H1 (cell line): ENCODE measurements around the gene SEL1L2. TPM values are rescaled to one million over a fixed set of nuclear protein-coding genes. Genes with fewer than 3 reads are reported as not detected.

Experiments
- CTCF ChIA-PET: fragments of 300-600 bp; sonication (Branson Sonifier 250); formaldehyde crosslinking; loops from one replicate; lab custom pipeline; 2021; ENCODE audit not compliant: partially characterized antibody; lab: Charles Lee
- POLR2A ChIA-PET: fragments of 300-600 bp; sonication (Branson Sonifier 250); formaldehyde crosslinking; loops from one replicate; lab custom pipeline; 2021; ENCODE audit warnings: inconsistent platforms; ENCODE audit not compliant: partially characterized antibody; lab: Charles Lee
- DNase-seq, 2 experiments: peaks; one replicate each; pipeline versions ENCODE4 v3.0.0 to v3.0.0-alpha.2; 2010 to 2022; ENCODE audit warnings: low spot score in 2 of 2, low read depth in 1 of 2, mixed read lengths in 1 of 2
- FAIRE-seq: peaks from 2 replicates; lab custom pipeline; 2011; peaks lifted over from hg19 to GRCh38; lab: Jason Lieb, UNC
- H2AFZ ChIP-seq: 2 replicates; pipeline ENCODE4 v1.8.1; 2012; ENCODE audit warnings: low read length, inconsistent platforms
- H2AK5ac ChIP-seq: 2 replicates; pipeline ENCODE4 v1.6.1; 2013; ENCODE audit warnings: low read depth, low read length
- H2BK120ac ChIP-seq: replicated peaks from 2 replicates; pipeline ENCODE3; 2013; ENCODE audit warnings: low read depth, low read length, inconsistent platforms
- H2BK12ac ChIP-seq: 2 replicates; pipeline ENCODE4 v1.6.1; 2013; ENCODE audit warnings: low read depth, low read length
- H2BK15ac ChIP-seq: 2 replicates; pipeline ENCODE4 v1.6.1; 2013; ENCODE audit warnings: low read length
- H2BK20ac ChIP-seq: 2 replicates; pipeline ENCODE4 v1.6.1; 2013; ENCODE audit warnings: low read length
- H2BK5ac ChIP-seq: 2 replicates; pipeline ENCODE4 v1.6.1; 2013; ENCODE audit warnings: low read depth, low read length
- H3K14ac ChIP-seq: 2 replicates; pipeline ENCODE4 v1.6.1; 2013; ENCODE audit warnings: inconsistent platforms; ENCODE audit not compliant: insufficient read length
- H3K18ac ChIP-seq: 2 replicates; pipeline ENCODE4 v1.6.1; 2013; ENCODE audit warnings: low read length; ENCODE audit errors: extremely low read depth
- H3K23ac ChIP-seq: 2 replicates; pipeline ENCODE4 v1.6.1; 2013; ENCODE audit warnings: inconsistent platforms; ENCODE audit not compliant: insufficient read length
- H3K23me2 ChIP-seq: 2 replicates; pipeline ENCODE4 v1.6.1; 2013; ENCODE audit warnings: low read depth, low read length
- H3K27ac ChIP-seq: 2 replicates; pipeline ENCODE4 v1.6.1; 2011; ENCODE audit warnings: low read depth, low read length, inconsistent platforms
- H3K27me3 ChIP-seq, 4 experiments: replicated peaks in 1 of 4; 1 replicate in 1 of 4; 2 replicates in 3 of 4; pipeline versions ENCODE4 v1.6.1 to v1.8.1; 2011 to 2013; ENCODE audit warnings: low read length in 3 of 4, mild to moderate bottlenecking in 3 of 4, inconsistent platforms in 2 of 4, mixed read lengths in 2 of 4, moderate library complexity in 1 of 4; ENCODE audit not compliant: control insufficient read depth in 3 of 4, insufficient read depth in 3 of 4; ENCODE audit errors: extremely low read depth in 1 of 4
- H3K36me3 ChIP-seq, 4 experiments: 2 replicates each; pipeline versions ENCODE4 v1.6.1 to v1.8.1; 2011 to 2013; ENCODE audit warnings: mild to moderate bottlenecking in 4 of 4, low read length in 3 of 4, moderate library complexity in 2 of 4, control low read depth in 1 of 4, inconsistent platforms in 1 of 4; ENCODE audit not compliant: insufficient read depth in 4 of 4, control insufficient read depth in 2 of 4
- H3K4ac ChIP-seq: replicated peaks from 2 replicates; pipeline ENCODE3; 2013; ENCODE audit warnings: low read length, low read depth, mixed read lengths, inconsistent platforms; ENCODE audit not compliant: insufficient read length
- H3K4me1 ChIP-seq, 4 experiments: replicated peaks in 1 of 4; 1 replicate in 1 of 4; 2 replicates in 3 of 4; pipeline versions ENCODE4 v1.6.1 to v1.8.1; 2011 to 2013; ENCODE audit warnings: low read length in 3 of 4, inconsistent platforms in 2 of 4, mixed read lengths in 1 of 4; ENCODE audit not compliant: insufficient read depth in 4 of 4, control insufficient read depth in 3 of 4
- H3K4me2 ChIP-seq, 2 experiments: 2 replicates each; pipeline versions ENCODE4 v1.6.1 to v1.8.1; 2011 to 2013; ENCODE audit warnings: low read depth in 2 of 2, low read length in 2 of 2, control low read depth in 1 of 2, inconsistent platforms in 1 of 2, mild to moderate bottlenecking in 1 of 2; ENCODE audit not compliant: insufficient read depth in 1 of 2
- H3K4me3 ChIP-seq, 4 experiments: fragments of 200-600, 300-600 bp in 1 of 4; sonication (generic), shearing (Covaris generic), sonication (Bioruptor Twin) in 1 of 4; 2 replicates each; pipeline versions ENCODE4 v1.5.1 to v1.8.1; 2011 to 2016; ENCODE audit warnings: low read length in 4 of 4, low read depth in 3 of 4, control low read depth in 2 of 4, inconsistent platforms in 2 of 4, mild to moderate bottlenecking in 2 of 4, mixed read lengths in 1 of 4, moderate library complexity in 1 of 4; ENCODE audit not compliant: insufficient read depth in 2 of 4; ENCODE audit errors: extremely low read depth in 1 of 4
- H3K56ac ChIP-seq: replicated peaks from 2 replicates; pipeline ENCODE3; 2013; ENCODE audit warnings: low read depth, mild to moderate bottlenecking, mixed read lengths, low read length, inconsistent platforms; ENCODE audit not compliant: insufficient read length
- H3K79me1 ChIP-seq: 2 replicates; pipeline ENCODE4 v1.6.1; 2013; ENCODE audit warnings: low read depth, low read length, control low read depth
- H3K79me2 ChIP-seq, 2 experiments: 2 replicates each; pipeline versions ENCODE4 v1.6.1 to v1.8.1; 2012 to 2013; ENCODE audit warnings: low read length in 2 of 2, mild to moderate bottlenecking in 2 of 2, inconsistent platforms in 1 of 2; ENCODE audit not compliant: insufficient read depth in 2 of 2, control insufficient read depth in 1 of 2
- H3K9ac ChIP-seq, 4 experiments: replicated peaks in 1 of 4; 1 replicate in 1 of 4; 2 replicates in 3 of 4; pipeline versions ENCODE4 v1.6.1 to v1.8.1; 2011 to 2013; ENCODE audit warnings: low read depth in 3 of 4, low read length in 3 of 4, control low read depth in 2 of 4, mild to moderate bottlenecking in 2 of 4, moderate library complexity in 2 of 4, inconsistent platforms in 1 of 4; ENCODE audit errors: extremely low read depth in 1 of 4
- H3K9me3 ChIP-seq, 2 experiments: 2 replicates each; pipeline versions ENCODE4 v1.6.1 to v1.8.1; 2012 to 2013; ENCODE audit warnings: mild to moderate bottlenecking in 2 of 2, moderate library complexity in 2 of 2, control low read depth in 1 of 2, inconsistent platforms in 1 of 2, low read depth in 1 of 2, low read length in 1 of 2, mixed read lengths in 1 of 2; ENCODE audit not compliant: insufficient read depth in 2 of 2
- H4K20me1 ChIP-seq, 2 experiments: replicated peaks in 1 of 2; 2 replicates each; pipeline versions ENCODE3 to v1.8.1; 2011 to 2013; ENCODE audit warnings: inconsistent platforms in 2 of 2, low read length in 2 of 2, mild to moderate bottlenecking in 1 of 2; ENCODE audit not compliant: insufficient read depth in 2 of 2, control insufficient read depth in 1 of 2
- H4K5ac ChIP-seq: 2 replicates; pipeline ENCODE4 v1.6.1; 2013; ENCODE audit warnings: low read length, low read depth, mixed read lengths, inconsistent platforms; ENCODE audit not compliant: insufficient read length
- H4K8ac ChIP-seq: 2 replicates; pipeline ENCODE4 v1.8.0; 2013; ENCODE audit warnings: mild to moderate bottlenecking, moderate library complexity, low read length, inconsistent platforms; ENCODE audit not compliant: insufficient read depth; ENCODE audit errors: extremely low read depth
- H4K91ac ChIP-seq: replicated peaks from 2 replicates; pipeline ENCODE3; 2013; ENCODE audit warnings: low read length, mixed read lengths, inconsistent platforms; ENCODE audit not compliant: insufficient read length
- CTBP2 ChIP-seq: IDR thresholded peaks from 2 replicates; pipeline ENCODE4 v1.7.0; 2011; ENCODE audit warnings: borderline replicate concordance, mild to moderate bottlenecking, moderate library complexity, mixed read lengths, low read length; ENCODE audit not compliant: insufficient read depth, insufficient read length
- FOSL1 ChIP-seq: IDR thresholded peaks from 2 replicates; pipeline ENCODE4 v1.6.1; 2011; ENCODE audit warnings: mild to moderate bottlenecking, low read depth, low read length, moderate library complexity; ENCODE audit not compliant: insufficient read depth
- JUN ChIP-seq: IDR thresholded peaks from 2 replicates; pipeline ENCODE4 v1.6.1; 2011; ENCODE audit warnings: low read depth, mild to moderate bottlenecking, improper control_type of control experiment, low read length
- SIRT6 ChIP-seq: IDR thresholded peaks from one replicate; pipeline ENCODE4 v1.7.1; 2012; ENCODE audit warnings: low read length, inconsistent platforms
- TBP ChIP-seq: IDR thresholded peaks from 2 replicates; pipeline ENCODE4 v1.6.1; 2011; ENCODE audit warnings: low read depth, low read length, improper control_type of control experiment
- TEAD4 ChIP-seq: IDR thresholded peaks from 2 replicates; pipeline ENCODE4 v1.6.1; 2012; ENCODE audit warnings: low read depth, low read length, inconsistent platforms, mixed read lengths
- ZNF274 ChIP-seq: IDR thresholded peaks from 2 replicates; pipeline ENCODE4 v1.7.0; 2012; ENCODE audit warnings: low read length, borderline replicate concordance; ENCODE audit errors: extremely low read depth
- WGBS, 2 experiments: shearing (Covaris generic) in 1 of 2; methylation state at CpG; one replicate each; pipeline versions ENCODE4 v1.1.6 to v1.1.7; 2013 to 2015; ENCODE audit warnings: low lambda C conversion rate in 2 of 2, mixed read lengths in 2 of 2, inconsistent platforms in 1 of 2, low coverage in 1 of 2, missing lambda C conversion rate in 1 of 2; ENCODE audit not compliant: insufficient replicate concordance in 2 of 2, insufficient coverage in 1 of 2, insufficient read length in 1 of 2; ENCODE audit errors: extremely low coverage in 1 of 2, missing lambda C conversion rate in 1 of 2; 5-methylcytosine and 5-hydroxymethylcytosine counted together
- polyA plus RNA-seq, 7 experiments: library from polyadenylated mRNA; depleted of rRNA in 3 of 7; stranded (reverse) in 5 of 7; unstranded in 2 of 7; fragments of >200 nt in 5 of 7; fragments of 200-250 nt in 2 of 7; gene quantifications; 1 replicate in 5 of 7; 2 replicates in 1 of 7; 4 replicates in 1 of 7; pipeline versions ENCODE4 v1.2.1 to v1.2.3, GENCODE V29; 2011 to 2013; ENCODE audit warnings: missing spikeins in 2 of 7, mixed read lengths in 2 of 7
- total RNA-seq: library from RNA; stranded (reverse); fragmentation: NEBNext Ultra II Directional; extraction: Animal tissue kit (Norgen Biotek cat#: 25700); gene quantifications from 2 replicates; pipeline ENCODE4 v1.2.1, GENCODE V29; 2021

SEL1L2 gene
- total and polyA plus RNA-seq, 2 of the 8 experiments (the other 6 are each of a cell fraction or from before 2014, with no cell fraction given): not detected

DNA sequence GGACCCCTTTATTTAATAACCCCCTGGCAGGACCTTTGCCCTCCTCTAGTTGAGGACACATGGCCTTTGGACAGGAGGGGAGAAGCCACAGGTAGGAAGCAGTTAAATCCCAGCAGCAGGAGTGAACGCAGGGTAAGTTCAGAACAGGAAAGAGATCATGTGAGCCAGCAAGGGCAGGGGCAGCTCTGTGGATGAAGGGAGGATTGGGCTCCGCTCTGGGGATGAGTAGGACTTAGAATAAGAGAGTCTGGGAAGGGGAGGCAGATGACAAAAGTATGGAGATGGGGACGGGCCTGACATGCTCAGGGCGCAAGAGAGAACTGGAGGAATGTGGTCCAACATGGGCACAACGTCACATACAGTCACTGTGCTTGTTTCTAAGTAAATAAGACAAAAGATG, 116.6 kb downstream of the SEL1L2 start:
- Histone ChIP-seq H2BK20ac (peak overlapping the region; percentile 37), H3K14ac (no peak overlapping the region), H3K23me2 (peaks cover 2% of the 10 kb centered on the region; the same call in 1 of the 2 replicates), H2BK15ac (no peak overlapping the region), H4K5ac (peak overlapping the region; percentile 70), H3K4ac (no peak overlapping the region), H3K56ac (no peak overlapping the region), H3K9ac (peak overlapping the region in 2 of 4 experiments; percentile 34 to 52; a peak in 1 of 7 replicates), H3K36me3 (no peaks in the 10 kb centered on the region), H4K91ac (peak overlapping the region; percentile 13), H3K23ac (no peak overlapping the region), H2AK5ac (no peak overlapping the region), H3K79me2 (no peaks in the 10 kb centered on the region), H3K4me1 (peaks cover 6 to 19% (median 19%) of the 10 kb centered on the region in 4 experiments), H2BK12ac (peak overlapping the region; percentile 96), H2AFZ (no peak overlapping the region), H3K18ac (peak overlapping the region; percentile 86), H3K27me3 (no peaks in the 10 kb centered on the region), H2BK120ac (peak overlapping the region; percentile 49), H3K4me3 (peak overlapping the region in 1 of 4 experiments; percentile 46; a peak in 2 of 8 replicates), H4K20me1 (no peaks in the 10 kb centered on the region), H3K9me3 (no peaks in the 10 kb centered on the region), H3K27ac (peak overlapping the region; percentile 21; the same call in 1 of the 2 replicates), H2BK5ac (peak overlapping the region; percentile 96), H3K4me2 (peak overlapping the region; percentile 32 to 65), H4K8ac (no peak overlapping the region), H3K79me1 (no peaks in the 10 kb centered on the region)
- 33% methylated on average over 5 of the region's 5 CpGs; no CpG with 5 or more reads in 1 of the 2 experiments for WGBS, 2 experiments
- TF ChIP-seq TEAD4: 0 out of 2 replicates have a peak, but pooled peaks have one; percentile 23
- no peak for TF ChIP-seq TBP
- TF ChIP-seq CTBP2: no peak
- no peak for TF ChIP-seq ZNF274
- TF ChIP-seq SIRT6: no peak
- no peak for TF ChIP-seq FOSL1
- TF ChIP-seq JUN: no peak
- POLR2A ChIA-PET: interaction anchor here (0.9 to 2.4 kb wide), 2 partner anchors 52 to 55 kb away, joined by 3 to 7 read pairs; no protein-coding TSS in a partner anchor
- CTCF ChIA-PET: interaction anchor here (0.8 to 1.4 kb wide), 3 partner anchors 11 to 54 kb away, joined by 3 to 5 read pairs (median 3); no protein-coding TSS in a partner anchor
- no peak for FAIRE-seq
- peak in 1 of 2 experiments; percentile 51 for DNase-seq
